ENCODE measurements around the gene AKAP13.

The AKAP13 gene

DNA sequence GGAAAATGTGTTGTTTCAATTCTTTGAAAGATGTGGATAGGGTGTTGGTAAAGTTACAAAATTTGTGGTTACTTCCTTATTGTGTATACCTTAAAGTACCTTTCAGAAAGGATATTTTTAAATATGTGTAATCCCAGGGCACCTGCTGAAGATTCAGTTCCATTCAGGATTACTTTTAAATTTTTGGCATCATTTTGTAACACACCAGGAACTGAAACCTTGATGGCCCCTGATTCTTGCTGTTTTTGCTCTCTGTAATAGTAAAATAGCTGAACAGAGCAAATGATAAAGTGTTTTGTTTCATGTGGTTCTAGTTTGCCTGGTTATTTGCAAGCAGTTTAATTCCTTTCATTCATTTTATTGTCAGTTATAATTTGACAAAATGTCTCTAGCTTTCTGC is 253.5 kb downstream of the AKAP13 start:
- no peak for DNase-seq (ENCODE audit: extremely low read depth, low read depth)
- no peak overlapping the region for H3K4me3 ChIP-seq (replicated peaks; ENCODE audit: low read depth, low read length)
- TF ChIP-seq, protein P1, sequence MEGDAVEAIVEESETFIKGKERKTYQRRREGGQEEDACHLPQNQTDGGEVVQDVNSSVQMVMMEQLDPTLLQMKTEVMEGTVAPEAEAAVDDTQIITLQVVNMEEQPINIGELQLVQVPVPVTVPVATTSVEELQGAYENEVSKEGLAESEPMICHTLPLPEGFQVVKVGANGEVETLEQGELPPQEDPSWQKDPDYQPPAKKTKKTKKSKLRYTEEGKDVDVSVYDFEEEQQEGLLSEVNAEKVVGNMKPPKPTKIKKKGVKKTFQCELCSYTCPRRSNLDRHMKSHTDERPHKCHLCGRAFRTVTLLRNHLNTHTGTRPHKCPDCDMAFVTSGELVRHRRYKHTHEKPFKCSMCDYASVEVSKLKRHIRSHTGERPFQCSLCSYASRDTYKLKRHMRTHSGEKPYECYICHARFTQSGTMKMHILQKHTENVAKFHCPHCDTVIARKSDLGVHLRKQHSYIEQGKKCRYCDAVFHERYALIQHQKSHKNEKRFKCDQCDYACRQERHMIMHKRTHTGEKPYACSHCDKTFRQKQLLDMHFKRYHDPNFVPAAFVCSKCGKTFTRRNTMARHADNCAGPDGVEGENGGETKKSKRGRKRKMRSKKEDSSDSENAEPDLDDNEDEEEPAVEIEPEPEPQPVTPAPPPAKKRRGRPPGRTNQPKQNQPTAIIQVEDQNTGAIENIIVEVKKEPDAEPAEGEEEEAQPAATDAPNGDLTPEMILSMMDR (IDR thresholded peaks at IDR 0.05; ENCODE audit: low read depth, low read length, missing control alignments), result no peak

DNA sequence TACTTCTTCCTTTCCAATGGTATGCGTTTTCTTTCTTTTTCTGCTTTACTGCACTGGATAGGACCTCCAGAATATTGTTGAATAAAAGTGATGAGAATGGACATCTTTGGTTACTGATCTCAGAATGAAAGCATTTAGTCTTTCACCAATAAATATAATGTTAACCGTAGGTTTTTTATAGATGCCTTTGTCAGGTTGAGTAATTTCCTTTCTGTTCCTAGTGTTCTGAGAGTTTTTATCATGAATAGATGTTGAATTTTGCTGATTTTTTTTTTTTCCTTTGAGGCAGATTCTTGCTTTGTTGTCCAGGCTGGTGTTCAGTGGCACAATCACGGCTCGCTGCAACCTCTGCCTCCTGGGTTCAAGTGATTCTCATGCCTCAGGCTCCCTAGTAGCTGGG is 255.9 kb downstream of the AKAP13 start:
- no peak overlapping the region for H3K4me3 ChIP-seq (replicated peaks; ENCODE audit: low read depth, low read length)
- TF ChIP-seq, protein P1 (IDR thresholded peaks at IDR 0.05; ENCODE audit: low read depth, low read length, missing control alignments), result no peak
- no peak for DNase-seq (ENCODE audit: extremely low read depth, low read depth)

DNA sequence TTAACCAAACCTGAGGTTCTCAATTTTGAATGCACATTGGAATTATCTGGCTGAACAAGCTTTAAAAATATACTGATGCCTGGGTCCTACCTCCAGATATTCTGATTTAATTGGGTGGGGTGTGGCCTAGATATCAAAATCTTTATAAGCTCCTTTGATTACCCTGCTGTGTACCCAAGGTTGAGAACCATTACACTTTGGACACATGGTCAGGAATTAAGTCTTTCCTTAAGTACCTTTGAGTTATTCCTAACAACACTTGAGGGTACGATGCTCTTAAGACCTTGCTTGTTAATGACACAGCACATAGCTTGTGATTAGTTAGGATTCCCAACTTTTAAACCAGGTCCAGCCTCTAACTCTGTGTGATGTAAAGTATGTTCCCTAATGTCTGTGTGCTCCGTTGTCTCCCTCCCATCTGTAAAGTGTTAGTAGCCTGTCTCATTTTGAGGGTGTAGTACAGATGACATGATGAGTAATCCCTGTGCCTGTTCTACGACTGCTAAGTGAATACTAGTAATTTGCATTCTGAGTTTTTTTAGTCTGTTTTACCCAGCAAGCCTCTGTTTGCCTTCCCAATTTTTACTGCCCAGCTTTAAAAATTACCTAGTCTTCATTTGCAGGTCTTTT is 259.5 kb downstream of the AKAP13 start:
- TF ChIP-seq, protein P1 (IDR thresholded peaks at IDR 0.05; ENCODE audit: low read depth, low read length, missing control alignments), result no peak
- no peak overlapping the region for H3K4me3 ChIP-seq (replicated peaks; ENCODE audit: low read depth, low read length)
- no peak for DNase-seq (ENCODE audit: extremely low read depth, low read depth)

DNA sequence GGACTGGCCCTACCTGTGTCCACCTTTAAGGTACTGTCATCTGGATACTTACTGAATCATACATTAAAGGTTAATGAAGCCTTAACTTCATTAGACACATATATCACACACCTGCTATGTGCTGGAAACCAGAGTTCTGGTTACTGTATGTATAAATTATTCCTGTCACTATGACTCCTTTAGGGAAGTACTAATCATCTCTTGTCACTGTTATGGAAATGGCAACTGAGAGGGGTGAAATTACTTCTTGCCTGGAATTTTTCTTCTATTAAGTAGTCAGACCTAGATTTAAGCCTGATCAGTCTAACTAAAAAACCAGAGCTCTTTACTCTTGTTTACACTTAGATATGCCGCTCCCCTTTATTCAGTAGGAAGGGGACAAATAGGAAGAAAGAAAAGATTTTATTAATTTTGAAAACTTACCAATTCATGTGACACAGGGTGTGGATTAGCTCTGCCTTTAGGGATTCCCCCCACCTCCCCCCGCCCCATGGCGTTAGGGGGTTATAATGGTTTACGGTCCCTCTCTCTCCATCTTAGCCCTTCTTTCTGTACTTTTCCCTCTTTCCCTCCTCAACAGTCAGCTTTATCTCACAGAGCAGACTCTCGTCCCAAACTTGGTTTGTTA is 261.8 kb downstream of the AKAP13 start:
- DNase-seq (ENCODE audit: extremely low read depth, low read depth), result no peak
- TF ChIP-seq, protein P1 (IDR thresholded peaks at IDR 0.05; ENCODE audit: low read depth, low read length, missing control alignments), result no peak

DNA sequence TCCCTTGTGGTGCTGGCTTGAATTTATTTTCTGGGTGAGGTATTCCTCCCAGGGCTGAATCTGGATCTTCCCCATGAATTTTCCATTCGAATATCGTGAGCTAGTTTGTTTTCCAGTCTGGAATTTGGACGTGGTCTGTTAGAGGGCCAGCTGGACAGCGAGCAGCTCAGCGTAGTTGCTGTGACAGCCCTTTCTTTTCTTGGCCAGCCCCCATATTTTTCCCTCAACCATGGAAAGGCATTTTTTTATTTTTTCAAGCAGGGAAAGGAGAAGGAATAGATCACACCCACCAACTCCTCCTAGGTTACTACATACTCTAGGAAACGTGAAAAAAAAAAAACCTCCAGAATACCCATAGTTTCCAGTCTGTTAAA is 262.3 kb downstream of the AKAP13 start:
- no peak overlapping the region for H3K4me3 ChIP-seq (replicated peaks; ENCODE audit: low read depth, low read length)
- TF ChIP-seq, protein P1 (IDR thresholded peaks at IDR 0.05; ENCODE audit: low read depth, low read length, missing control alignments), result no peak
- DNase-seq (ENCODE audit: extremely low read depth, low read depth), result no peak

More for the DNA sequence above, 261.8 kb downstream of the AKAP13 start:
- H3K4me3 ChIP-seq (replicated peaks; ENCODE audit: low read depth, low read length), result no peak overlapping the region

DNA sequence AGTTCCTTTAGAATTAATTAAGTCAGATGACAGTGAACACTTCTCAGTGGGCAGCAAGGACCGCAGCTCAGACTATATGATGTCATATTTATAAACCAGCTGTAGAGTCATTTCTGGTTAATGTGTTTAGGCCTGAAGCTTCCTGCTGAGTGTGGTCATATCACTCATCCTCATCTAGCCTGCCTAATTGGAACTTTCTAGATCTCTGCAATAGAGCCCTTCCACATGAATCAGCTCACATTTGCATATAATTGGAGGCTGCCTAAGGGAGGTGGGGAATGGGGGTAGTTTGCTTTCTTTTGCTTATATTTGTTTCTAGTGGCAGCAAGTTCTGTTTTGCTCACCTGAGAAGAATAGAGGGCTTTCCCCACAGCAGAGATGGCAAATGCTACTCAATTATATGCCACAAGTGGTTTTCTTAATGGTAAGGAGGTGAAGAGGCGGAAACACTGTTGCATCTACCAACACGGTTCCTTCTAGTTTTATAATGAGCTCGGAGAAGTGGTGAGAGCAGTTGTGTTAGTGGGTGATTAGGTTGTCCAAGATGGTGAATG is 266.2 kb downstream of the AKAP13 start:
- TF ChIP-seq, protein P1 (IDR thresholded peaks at IDR 0.05; ENCODE audit: low read depth, low read length, missing control alignments), result no peak
- DNase-seq (ENCODE audit: extremely low read depth, low read depth), result no peak
- H3K4me3 ChIP-seq (replicated peaks; ENCODE audit: low read depth, low read length), result no peak overlapping the region
